ENCODE data around the gene NRXN3.

The NRXN3 gene

DNA sequence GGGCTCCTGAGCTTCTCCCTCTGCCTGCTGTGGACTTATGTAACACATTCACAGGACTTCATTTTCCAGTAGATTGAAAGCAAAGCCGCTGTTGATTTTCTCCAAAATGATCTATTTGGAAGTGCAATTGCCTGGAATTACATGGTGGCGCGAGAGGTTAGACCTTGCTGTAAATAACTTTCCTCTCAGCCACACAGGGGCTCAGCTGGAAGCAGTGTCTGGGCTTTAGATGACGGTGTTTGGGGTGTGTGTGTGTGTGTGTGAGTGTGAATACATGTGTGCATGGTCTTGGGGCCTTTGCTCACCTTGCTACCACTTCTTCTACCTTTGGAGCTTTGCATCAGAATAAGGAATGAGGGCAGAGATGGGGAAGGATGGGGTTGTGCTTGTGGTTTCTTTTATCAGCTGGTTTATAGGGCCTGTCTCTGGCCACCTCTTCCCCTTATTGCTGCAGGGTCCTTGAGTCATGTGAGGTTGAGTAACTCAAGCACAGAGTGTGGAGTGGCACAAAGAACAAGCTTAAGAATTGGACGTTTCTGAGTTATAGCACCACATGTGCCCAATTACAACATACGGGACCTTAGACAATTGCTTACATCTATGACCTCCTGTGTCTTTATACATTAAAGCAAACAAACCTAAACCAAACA is 280.6 kb downstream of the NRXN3 start:
- TF ChIP-seq, protein P1, sequence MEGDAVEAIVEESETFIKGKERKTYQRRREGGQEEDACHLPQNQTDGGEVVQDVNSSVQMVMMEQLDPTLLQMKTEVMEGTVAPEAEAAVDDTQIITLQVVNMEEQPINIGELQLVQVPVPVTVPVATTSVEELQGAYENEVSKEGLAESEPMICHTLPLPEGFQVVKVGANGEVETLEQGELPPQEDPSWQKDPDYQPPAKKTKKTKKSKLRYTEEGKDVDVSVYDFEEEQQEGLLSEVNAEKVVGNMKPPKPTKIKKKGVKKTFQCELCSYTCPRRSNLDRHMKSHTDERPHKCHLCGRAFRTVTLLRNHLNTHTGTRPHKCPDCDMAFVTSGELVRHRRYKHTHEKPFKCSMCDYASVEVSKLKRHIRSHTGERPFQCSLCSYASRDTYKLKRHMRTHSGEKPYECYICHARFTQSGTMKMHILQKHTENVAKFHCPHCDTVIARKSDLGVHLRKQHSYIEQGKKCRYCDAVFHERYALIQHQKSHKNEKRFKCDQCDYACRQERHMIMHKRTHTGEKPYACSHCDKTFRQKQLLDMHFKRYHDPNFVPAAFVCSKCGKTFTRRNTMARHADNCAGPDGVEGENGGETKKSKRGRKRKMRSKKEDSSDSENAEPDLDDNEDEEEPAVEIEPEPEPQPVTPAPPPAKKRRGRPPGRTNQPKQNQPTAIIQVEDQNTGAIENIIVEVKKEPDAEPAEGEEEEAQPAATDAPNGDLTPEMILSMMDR (conservative IDR thresholded peaks at IDR 0.05; ENCODE audit: low read depth, low read length): no peak
- no peak for DNase-seq (ENCODE audit: low read depth)
- H3K4me3 ChIP-seq (ENCODE audit: low read length): no peak overlapping the region

DNA sequence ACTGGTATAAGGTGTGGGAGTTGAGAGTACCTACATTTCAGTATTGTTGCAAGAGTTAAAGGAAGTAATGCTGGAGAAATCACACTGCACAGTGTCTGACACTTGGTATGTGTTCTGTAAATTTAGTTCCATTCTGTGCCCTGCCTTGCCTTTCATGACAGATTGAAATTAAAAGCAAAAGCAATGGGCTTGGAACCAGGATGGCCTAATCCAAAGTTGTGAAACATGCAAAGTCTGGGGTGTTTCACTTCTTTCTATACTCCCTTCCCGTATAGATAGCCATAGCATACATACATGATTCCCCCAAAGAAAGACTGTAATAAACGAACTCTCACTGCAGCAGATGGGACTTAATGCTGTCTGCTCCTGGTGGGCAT is 281.1 kb downstream of the NRXN3 start:
- DNase-seq (ENCODE audit: low read depth): no peak
- no peak overlapping the region for H3K4me3 ChIP-seq (ENCODE audit: low read length)
- TF ChIP-seq, protein P1 (conservative IDR thresholded peaks at IDR 0.05; ENCODE audit: low read depth, low read length): no peak

DNA sequence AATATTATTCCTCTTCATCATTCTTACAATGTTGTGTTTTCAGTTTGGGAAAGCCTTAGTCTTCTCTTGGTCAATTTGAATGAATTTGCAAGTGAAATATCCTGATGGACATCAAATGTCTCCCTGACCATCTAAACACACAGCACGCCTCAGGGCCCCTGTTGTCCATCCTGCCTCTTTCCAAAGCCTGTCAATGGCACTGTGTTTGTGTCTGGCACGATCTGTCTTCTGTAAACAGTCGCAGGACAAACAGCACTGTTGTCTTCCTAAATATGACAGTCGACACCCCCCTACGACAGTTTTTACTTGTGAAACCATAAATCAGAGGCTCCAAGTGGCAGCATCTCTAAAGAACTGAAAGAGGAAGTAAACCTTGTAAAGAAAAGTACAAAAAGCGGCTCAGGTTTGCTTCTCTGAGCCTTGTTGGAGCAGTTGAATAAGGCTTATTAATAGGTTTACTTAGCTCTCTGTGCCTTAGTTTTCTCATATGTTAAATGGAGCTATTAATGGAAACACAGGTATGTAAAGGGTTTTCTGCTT is 285.8 kb downstream of the NRXN3 start:
- no peak overlapping the region for H3K4me3 ChIP-seq (ENCODE audit: low read length)
- TF ChIP-seq, protein P1 (conservative IDR thresholded peaks at IDR 0.05; ENCODE audit: low read depth, low read length): no peak
- DNase-seq (ENCODE audit: low read depth): no peak

DNA sequence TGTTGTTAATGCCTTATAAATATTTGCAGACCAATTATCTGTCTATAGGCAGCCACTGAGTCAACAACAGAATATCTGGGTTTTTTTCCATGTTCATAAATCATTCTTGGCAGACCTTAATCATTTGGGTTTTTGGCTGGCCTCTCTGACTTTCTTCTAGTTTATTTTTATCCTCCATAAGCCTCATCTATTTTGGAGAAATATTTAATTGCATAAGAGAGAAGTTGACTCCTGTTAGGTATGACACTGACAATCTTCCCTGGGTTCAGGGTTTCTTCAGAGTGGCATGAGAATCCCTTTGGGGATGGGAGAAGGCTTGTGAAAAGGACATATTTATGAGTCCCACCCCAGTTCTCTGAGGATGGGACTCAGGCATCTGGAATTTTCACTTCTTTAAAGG is 299.8 kb downstream of the NRXN3 start:
- no peak for DNase-seq (ENCODE audit: low read depth)
- H3K4me3 ChIP-seq (ENCODE audit: low read length): no peak overlapping the region
- TF ChIP-seq, protein P1 (conservative IDR thresholded peaks at IDR 0.05; ENCODE audit: low read depth, low read length): no peak

DNA sequence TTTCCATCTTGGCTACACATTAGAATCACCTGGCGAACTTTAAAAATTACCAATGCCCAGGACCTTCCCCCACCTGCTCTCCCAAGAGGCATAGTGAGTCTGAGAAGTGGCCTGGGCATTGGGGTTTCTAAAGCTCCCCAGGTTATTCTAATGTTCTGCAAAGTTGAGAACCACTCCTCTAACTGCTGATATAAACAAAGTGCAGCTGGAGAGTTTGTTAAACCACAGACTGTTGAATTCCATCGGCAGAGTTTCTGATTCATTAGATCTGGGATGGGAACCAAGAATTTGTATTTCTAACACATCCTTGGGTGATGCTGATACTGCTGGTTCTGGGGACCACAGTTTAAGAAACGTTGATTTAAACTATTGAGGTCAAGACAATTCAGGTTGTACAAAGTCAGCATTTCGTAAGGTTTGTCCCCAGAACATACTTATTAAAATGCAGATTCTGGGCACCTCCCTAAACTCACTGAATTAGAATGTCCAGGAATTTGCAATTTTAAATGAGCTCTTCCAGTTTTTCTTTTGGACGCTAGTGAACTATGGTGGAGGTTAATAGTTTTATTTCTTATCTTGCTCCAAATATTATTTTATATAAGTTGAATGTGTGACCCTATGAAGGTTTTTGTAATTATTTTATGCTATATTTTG is 309.1 kb downstream of the NRXN3 start:
- no peak for DNase-seq (ENCODE audit: low read depth)
- TF ChIP-seq, protein P1 (conservative IDR thresholded peaks at IDR 0.05; ENCODE audit: low read depth, low read length): no peak
- no peak overlapping the region for H3K4me3 ChIP-seq (ENCODE audit: low read length)

DNA sequence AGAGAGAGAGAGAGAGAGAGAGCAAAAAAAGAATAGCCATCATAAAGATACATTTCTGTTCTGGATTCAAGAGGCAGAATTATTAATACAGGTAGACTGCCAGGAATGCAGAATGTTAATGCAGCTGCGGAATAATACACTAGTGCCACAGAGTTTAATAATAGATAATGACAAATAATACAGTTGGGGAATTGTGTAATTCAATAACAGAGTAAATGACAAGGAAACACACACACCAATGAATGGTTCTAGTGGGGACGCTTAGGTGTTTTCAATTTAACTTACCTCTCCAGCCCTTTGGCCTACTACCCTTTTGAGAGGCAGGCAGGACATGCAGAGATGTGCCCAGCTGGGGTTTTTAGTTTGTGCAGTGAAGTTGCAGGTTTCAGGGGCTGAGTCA is 313.9 kb downstream of the NRXN3 start:
- TF ChIP-seq, protein P1 (conservative IDR thresholded peaks at IDR 0.05; ENCODE audit: low read depth, low read length): no peak
- no peak overlapping the region for H3K4me3 ChIP-seq (ENCODE audit: low read length)
- DNase-seq (ENCODE audit: low read depth): no peak

DNA sequence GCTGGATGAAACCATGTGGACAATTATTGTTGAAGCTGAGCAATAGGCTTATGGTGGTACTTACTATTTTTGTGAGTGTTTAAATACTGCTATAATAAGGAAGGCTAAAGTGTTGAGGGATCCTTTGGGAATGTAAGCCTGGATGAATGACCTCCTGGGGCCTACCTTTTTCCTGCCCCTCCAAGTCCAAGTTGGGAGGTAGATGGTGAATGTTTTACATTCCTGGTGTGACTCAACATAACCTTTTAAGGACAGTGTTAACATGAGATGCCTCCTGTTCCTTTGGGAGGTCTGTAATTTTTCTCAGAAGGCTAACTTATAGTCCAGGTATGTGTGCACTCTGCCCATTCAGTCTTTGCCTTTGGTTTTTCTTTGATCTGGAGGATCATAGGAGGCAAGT is 315.9 kb downstream of the NRXN3 start:
- TF ChIP-seq, protein P1 (conservative IDR thresholded peaks at IDR 0.05; ENCODE audit: low read depth, low read length): no peak
- H3K4me3 ChIP-seq (ENCODE audit: low read length): no peak overlapping the region
- DNase-seq (ENCODE audit: low read depth): no peak
